Bronchial epithelial cell (primary cell): Measurements from ENCODE around the gene TRIM5. TPM values are rescaled to one million over a fixed set of nuclear protein-coding genes. Genes with fewer than 3 reads are reported as not detected.
"Not testable (repeated sequence)": the region's sequence is repeated elsewhere in the genome, so short reads cannot be mapped to it uniquely, and the experiment has no call there.

Source experiments
- DNase-seq: peaks from one replicate; pipeline ENCODE4 v3.0.0-alpha.2; 2010; ENCODE audit warnings: low read depth
- FAIRE-seq: peaks from 2 replicates; lab custom pipeline; 2011; peaks lifted over from hg19 to GRCh38; lab: Jason Lieb, UNC
- H3K27me3 ChIP-seq: 2 replicates; pipeline ENCODE4 v1.5.1; 2011; ENCODE audit warnings: low read length; ENCODE audit not compliant: control insufficient read depth, insufficient read depth
- H3K36me3 ChIP-seq: 2 replicates; pipeline ENCODE4 v1.5.1; 2011; ENCODE audit warnings: low read length; ENCODE audit not compliant: control insufficient read depth, insufficient read depth
- H3K4me3 ChIP-seq: 2 replicates; pipeline ENCODE4 v1.5.1; 2011; ENCODE audit warnings: mild to moderate bottlenecking, low read depth, low read length, control low read depth
- total RNA-seq: library from RNA; depleted of rRNA; stranded (reverse); fragments of >200 nt; gene quantifications from 2 replicates; pipeline ENCODE4 v1.2.1, GENCODE V29; 2014
- TF ChIP-seq, protein P1 (sequence below): IDR thresholded peaks from 2 replicates; pipeline ENCODE4 v1.5.1; 2011; ENCODE audit warnings: mild to moderate bottlenecking, moderate library complexity, low read length, control low read depth, inconsistent platforms; ENCODE audit not compliant: insufficient read depth, severe bottlenecking

Gene TRIM5
- 24.8 and 32.9 TPM in 2 replicates for total RNA-seq

DNA sequence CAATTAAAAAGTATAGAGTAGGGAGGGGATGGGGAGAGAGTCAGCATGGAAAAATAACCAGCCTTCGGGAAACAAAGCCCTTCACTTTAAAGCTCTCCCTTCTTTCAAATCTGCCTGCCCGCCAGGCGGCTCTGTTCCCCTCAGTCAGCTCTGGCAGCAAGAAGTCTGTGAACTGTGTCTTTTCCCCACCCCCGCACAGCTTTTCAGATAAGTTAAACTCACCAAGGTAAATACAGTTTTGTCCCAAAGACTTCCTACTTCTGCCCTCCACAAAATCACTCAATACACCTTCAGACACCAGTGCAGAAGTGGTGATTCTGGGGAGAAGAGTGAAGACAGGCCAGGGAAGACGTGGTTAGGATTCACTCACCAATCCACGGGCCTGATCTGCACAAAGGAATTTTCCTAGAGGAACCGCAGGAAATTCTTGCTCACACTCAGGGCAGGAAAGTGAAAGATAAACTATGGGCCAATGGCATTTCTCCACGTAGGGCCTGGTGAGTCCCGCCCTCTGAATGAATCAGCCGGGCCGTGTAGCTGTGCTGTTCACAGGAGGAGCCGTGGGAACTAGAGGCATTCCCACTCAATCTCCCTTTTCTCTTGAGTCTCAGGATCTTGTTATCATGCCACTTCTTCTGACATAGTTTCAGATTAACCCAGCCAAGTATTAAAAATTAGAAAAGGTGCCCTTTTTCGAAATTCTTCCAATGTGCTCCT, at the start of gene TRIM5:
TRIM5 (minus strand) TSS at position 429 of the 717 bp plus-strand sequence. CDS start 4,897 bp downstream, outside the sequence.
- DNase-seq = peak; percentile 96
- no peaks in the 10 kb centered on the region for H3K27me3 ChIP-seq
- H3K36me3 ChIP-seq = no peaks in the 10 kb centered on the region
- FAIRE-seq = no peak
- peak within 1 kb of the TSS; percentile 35 for H3K4me3 ChIP-seq
- TF ChIP-seq, protein P1, sequence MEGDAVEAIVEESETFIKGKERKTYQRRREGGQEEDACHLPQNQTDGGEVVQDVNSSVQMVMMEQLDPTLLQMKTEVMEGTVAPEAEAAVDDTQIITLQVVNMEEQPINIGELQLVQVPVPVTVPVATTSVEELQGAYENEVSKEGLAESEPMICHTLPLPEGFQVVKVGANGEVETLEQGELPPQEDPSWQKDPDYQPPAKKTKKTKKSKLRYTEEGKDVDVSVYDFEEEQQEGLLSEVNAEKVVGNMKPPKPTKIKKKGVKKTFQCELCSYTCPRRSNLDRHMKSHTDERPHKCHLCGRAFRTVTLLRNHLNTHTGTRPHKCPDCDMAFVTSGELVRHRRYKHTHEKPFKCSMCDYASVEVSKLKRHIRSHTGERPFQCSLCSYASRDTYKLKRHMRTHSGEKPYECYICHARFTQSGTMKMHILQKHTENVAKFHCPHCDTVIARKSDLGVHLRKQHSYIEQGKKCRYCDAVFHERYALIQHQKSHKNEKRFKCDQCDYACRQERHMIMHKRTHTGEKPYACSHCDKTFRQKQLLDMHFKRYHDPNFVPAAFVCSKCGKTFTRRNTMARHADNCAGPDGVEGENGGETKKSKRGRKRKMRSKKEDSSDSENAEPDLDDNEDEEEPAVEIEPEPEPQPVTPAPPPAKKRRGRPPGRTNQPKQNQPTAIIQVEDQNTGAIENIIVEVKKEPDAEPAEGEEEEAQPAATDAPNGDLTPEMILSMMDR = peak; percentile 80

- TF ChIP-seq, protein P1 = no peak
- H3K27me3 ChIP-seq = no peaks in the 10 kb centered on the region
- no peaks in the 10 kb centered on the region for H3K36me3 ChIP-seq
- H3K4me3 ChIP-seq = no peak overlapping the region
- no peak for FAIRE-seq
- DNase-seq = no peak
Observed at GRCh38 chr11:5727691-5728090, 42.8 kb upstream of the TRIM5 start.

DNA sequence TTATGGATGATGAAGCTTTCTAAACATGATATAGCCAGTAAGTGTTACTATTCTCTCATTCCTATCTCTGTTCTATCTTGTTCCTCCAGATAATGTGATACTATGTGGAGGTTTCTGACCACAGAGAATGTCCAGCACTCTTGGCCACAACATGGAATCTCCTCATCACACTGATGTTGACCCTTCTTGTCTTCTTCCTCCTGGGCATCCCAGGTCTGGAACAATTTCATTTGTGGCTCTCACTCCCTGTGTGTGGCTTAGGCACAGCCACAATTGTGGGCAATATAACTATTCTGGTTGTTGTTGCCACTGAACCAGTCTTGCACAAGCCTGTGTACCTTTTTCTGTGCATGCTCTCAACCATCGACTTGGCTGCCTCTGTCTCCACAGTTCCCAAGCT, 41.5 kb upstream of the TRIM5 start:
- DNase-seq (no peak), FAIRE-seq (peak; percentile 13)
- TF ChIP-seq, protein P1 = no peak
- Histone ChIP-seq H3K27me3 (no peaks in the 10 kb centered on the region), H3K36me3 (no peaks in the 10 kb centered on the region), H3K4me3 (no peak overlapping the region)

- no peaks in the 10 kb centered on the region for H3K36me3 ChIP-seq
- H3K4me3 ChIP-seq = no peak overlapping the region
- no peak for DNase-seq
- TF ChIP-seq, protein P1 = no peak
- no peaks in the 10 kb centered on the region for H3K27me3 ChIP-seq
- FAIRE-seq = no peak
Observed at GRCh38 chr11:5722622-5723021, 37.7 kb upstream of the TRIM5 start.

DNA sequence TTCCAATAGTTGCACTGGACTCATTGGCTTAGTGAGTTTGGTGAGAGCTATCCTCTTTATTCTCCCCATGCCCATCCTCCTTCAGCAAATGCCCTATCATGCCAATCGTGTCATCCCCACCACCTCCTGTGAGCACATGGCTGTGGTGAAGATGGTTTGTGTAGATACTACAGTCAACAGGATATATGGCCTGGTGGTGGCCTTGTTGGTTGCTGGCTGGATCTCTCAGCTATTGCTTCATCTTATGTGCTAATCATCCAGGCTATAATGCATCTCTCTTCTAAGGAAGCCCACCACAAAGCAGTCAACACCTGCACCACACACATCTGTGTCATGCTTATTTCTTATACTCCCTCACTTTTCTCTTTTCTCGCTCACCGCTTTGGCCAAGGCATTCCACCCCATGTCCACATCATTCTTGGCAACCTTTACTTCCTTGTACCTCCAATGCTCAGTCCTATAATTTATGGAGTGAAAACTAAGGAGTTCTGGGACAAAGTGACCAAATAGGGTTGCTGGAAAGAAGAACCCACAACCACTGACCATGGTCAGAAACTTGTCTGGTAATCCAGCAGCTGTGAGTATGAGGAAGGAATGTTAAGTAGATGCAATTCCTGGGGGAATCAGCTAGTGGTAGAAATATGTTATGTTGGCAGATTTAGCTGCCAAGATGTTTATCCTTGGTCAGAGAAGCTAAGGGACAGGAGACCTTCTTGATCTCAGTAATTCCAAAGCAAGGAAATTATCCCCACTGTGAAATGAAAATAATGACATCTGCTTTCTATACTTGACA, 35.0 kb upstream of the TRIM5 start:
- no peaks in the 10 kb centered on the region for H3K27me3 ChIP-seq
- DNase-seq (no peak), FAIRE-seq (peak; percentile 81)
- TF ChIP-seq, protein P1 = no peak
- H3K4me3 ChIP-seq = no peak overlapping the region
- H3K36me3 ChIP-seq = no peaks in the 10 kb centered on the region

- H3K27me3 ChIP-seq, H3K4me3 ChIP-seq, H3K36me3 ChIP-seq, DNase-seq, FAIRE-seq: not testable (repeated sequence)
Observed at GRCh38 chr11:5716518-5716917, 31.6 kb upstream of the TRIM5 start.
